Germinal center (tissue), 1 donor: ENCODE data around the gene SP3.

Experiments
- DNase-seq: peaks from one replicate; pipeline ENCODE4 v3.0.0; 2012; ENCODE audit warnings: mixed read lengths, low spot score

Gene SP3

GRCh38 chr2:173942861-173943523, 22.2 kb downstream of the SP3 start:
- no peak for DNase-seq

GRCh38 chr2:173941567-173941966, 23.6 kb downstream of the SP3 start:
- no peak for DNase-seq

DNA sequence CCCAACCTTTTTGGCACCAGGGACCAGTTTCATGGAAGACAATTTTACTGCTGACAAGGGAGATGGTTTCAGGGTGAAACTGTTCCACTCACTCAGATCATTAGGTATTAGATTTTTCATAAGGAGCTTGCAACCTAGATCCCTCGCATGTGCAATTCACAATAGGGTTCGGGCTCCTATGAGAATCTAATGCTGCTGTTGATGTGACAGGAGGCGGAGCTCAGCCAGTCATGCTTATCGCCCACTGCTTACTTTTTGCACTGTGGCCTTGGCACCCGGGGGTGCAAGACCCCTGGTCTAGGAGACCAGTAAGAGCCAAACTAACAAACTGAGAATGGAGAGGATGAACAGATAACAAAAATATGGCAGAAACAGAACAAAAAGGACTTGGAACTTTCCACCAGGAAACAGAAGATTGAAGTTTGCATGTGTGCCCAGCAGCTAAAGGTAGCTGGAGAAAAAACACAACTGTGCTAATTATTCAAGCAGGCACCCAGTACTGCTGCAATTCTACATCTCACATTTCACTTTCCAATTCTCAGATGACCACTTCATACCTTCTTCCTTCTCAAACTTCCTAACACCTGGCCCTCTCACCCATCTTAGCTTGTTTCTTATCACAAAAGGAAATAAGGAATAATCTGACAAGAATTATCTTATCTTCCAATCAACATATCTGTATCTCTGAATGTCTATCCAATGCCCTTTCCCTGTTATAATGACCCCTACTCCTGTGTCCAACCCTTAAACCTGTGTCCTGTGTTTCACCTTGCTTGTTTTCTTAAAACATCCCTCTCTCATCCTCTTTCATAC, 24.8 kb downstream of the SP3 start:
- DNase-seq: no peak

DNA sequence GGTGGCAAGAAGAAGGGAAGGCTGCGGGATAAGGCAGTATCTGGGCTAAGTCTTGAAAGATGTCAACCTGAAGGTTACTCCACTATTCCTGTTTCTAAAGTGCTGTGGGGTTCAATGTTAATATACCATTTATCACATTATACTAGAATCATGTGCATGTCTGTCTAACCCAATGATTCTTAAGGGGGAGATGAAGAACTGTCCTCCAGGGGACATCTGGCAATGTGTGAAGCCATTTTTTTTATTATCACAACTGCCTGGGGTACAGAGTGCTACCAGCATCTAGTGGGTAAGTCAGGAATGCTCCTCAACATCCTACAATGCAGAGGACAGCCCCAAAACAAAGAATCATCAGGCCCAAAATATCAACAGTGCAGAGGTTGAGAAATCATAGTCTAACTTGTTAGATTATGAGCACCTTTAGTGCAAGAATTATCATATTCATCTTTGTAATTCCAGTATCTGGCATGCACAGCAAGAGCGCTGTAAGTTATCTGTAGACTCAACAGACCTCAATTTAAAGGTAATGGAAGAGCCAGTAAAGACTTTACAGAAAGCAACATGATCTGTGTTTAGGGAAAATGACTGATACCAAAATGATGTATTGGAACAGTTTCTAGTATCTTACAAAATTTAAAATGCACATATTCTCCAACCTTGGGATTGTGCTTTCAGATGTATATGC, 26.3 kb downstream of the SP3 start:
- no peak for DNase-seq

DNA sequence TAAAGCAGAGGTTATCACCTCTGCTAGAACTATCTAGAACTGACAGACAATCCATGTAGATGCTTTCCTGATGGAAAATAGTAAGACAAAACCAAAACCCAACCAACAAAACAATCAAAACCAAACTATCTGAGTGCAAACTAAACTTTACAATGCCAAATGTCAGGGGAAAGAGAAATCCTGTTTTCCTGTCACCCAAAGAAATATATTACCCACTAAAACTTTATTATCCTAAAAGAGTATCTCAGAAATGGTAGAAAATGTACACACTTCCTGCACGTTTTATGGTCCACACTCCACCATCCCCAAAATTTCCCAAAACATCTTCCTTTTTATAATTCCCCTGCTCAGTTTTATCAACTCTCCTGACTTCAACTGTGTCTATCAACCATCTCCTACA, 29.9 kb downstream of the SP3 start:
- DNase-seq: no peak

- no peak for DNase-seq
Measured at GRCh38 chr2:173934895-173935294, 30.3 kb downstream of the SP3 start.

GRCh38 chr2:173931751-173932150, 33.4 kb downstream of the SP3 start:
- no peak for DNase-seq

DNA sequence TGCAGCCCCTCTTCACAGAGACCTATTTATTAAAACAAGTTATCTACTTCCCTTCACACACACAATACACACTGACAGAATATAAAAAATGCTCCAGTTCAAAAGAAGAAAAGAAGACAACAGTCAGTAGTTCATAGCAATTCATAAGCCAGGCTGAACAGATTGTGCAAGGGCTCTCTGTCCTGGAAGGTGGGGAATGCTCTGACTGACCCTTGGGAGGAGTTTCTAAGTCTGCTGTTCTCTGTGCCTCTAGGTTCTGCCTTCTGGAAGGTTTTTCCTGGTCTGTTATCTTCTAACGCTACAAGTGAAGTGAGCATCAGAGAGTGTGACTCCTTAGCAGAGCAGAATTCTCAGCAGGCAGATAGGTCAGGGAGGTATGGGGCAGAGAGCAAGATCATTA, 35.7 kb downstream of the SP3 start:
- DNase-seq: no peak

DNA sequence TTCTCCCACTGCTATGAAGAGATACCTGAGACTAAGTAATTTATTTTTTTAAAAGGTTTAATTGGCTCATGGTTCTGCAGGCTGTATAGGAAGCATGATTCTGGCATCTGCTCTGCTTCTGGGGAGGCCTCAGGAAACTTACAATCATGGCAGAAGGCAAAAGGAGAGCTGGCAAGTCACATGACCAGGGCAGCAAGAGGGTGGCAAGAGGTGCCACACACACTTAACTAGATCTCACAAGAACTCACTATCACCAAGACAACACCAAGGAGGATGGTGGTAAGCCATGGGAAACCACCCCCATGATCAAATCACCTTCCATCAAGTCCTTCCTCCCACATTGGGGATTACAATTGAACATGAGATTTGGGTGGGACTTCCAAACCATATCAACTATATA, 38.3 kb downstream of the SP3 start:
- DNase-seq: no peak

GRCh38 chr2:173924285-173924684, 40.9 kb downstream of the SP3 start:
- no peak for DNase-seq

- DNase-seq: no peak
Measured at GRCh38 chr2:173922760-173923159, 42.4 kb downstream of the SP3 start.

DNA sequence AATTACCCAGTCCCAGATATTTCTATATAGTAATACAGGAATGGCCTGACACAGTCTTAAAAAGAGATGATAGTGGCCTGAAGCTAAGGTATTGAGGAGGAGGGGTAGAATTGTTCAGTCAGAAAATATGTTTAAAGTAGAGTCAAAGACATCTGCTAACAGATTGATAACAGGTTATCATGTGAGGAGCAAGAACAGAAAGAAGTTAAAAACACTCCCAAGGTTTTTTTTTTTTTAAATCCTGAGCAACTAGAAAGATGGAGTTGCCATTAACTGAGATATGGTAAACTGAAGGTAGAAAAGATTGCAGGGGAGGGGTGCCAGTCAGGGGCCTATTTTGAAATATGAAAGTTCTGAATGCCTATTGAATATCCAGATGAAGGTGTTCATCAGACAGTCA, 43.1 kb downstream of the SP3 start:
- no peak for DNase-seq

GRCh38 chr2:173914055-173914927, 50.9 kb downstream of the SP3 start:
- DNase-seq: no peak

- DNase-seq: no peak
Measured at GRCh38 chr2:173909846-173910245, 55.3 kb downstream of the SP3 start.

- no peak for DNase-seq
Measured at GRCh38 chr2:173906626-173907025, 58.5 kb downstream of the SP3 start.

DNA sequence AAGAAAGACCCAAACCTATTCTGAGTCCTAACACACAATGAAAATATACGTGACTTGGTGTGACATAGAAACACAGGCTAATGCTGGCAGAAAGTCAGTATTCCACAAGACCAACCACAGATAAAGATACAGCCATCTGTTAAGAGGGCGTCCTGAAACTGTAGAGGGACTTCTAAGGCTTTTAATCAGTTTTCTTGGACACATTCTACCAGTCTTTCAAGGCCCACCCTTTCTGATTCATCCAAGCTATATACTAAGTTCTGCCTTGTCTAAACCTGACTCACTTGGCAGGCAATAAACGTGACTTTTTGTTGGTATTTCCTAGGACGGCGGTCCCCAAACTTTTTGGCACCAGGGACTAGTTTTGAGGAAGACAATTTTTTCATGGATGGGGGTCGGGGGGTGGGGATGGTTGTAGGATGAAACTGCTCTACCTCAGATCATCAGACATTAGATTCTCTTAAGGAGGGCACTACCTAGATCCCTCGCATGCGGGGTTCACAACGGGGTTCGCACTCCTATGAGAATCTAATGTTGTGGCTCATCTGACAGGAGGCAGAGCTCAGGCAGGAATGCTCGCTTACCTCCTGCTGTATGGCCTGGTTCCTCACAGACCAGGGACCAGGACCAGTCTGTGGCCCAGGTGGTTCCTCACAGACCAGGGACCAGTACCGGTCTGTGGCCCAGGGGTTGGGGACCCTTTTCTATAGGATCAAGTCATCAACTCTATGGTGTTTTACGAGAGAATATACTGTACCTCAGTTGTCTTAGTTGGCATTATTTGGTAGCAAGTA, 61.4 kb downstream of the SP3 start:
- DNase-seq: no peak

- no peak for DNase-seq
Measured at GRCh38 chr2:173898996-173899395, 66.2 kb downstream of the SP3 start.

GRCh38 chr2:173898178-173898668, 67.0 kb downstream of the SP3 start:
- peak; percentile 38 for DNase-seq

GRCh38 chr2:173896755-173897154, 68.4 kb downstream of the SP3 start:
- no peak for DNase-seq

DNA sequence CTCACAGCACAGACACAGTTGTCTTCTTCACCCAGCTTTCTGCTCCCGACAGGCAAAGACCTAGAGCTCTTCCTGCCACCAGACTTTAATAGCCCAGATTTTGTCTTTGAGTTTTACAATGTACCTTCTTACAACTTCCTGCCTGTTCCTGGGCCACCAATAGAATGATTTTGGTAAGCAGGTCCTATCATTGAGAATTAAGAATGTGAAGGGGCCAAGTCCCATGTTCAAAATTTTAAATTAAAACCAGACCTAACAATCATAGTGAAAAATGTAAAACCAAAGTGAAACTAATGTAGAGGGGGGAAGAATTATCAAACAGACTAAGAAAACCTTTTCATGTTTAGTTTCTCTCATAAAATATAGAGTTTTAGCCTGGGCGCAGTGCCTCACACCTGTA, 72.8 kb downstream of the SP3 start:
- no peak for DNase-seq
